Mesendoderm (in vitro differentiated cells): ENCODE data around the gene FLT3LG.

Source experiments
- DNase-seq: peaks from one replicate; pipeline ENCODE4 v3.0.0; 2013
- H2AK5ac ChIP-seq: 2 replicates; pipeline ENCODE4 v1.6.1; 2013; ENCODE audit warnings: low read length, inconsistent platforms
- H2BK120ac ChIP-seq: 2 replicates; pipeline ENCODE4 v1.6.1; 2013; ENCODE audit warnings: low read depth, mild to moderate bottlenecking, low read length, moderate library complexity, mixed read lengths
- H2BK15ac ChIP-seq: replicated peaks from 2 replicates; pipeline ENCODE4 v1.6.1; 2013; ENCODE audit warnings: low read depth, mild to moderate bottlenecking, moderate library complexity
- H2BK5ac ChIP-seq: 2 replicates; pipeline ENCODE4 v1.6.1; 2013; ENCODE audit warnings: low read length, inconsistent platforms
- H3K18ac ChIP-seq: 2 replicates; pipeline ENCODE4 v1.6.1; 2013; ENCODE audit warnings: mild to moderate bottlenecking, low read length, mixed read lengths
- H3K23ac ChIP-seq: one replicate; pipeline ENCODE4 v1.6.1; 2013; ENCODE audit warnings: low read length
- H3K27ac ChIP-seq: 2 replicates; pipeline ENCODE4 v1.5.1; 2013; ENCODE audit warnings: low read depth, mild to moderate bottlenecking, inconsistent platforms, low read length, moderate library complexity
- H3K27me3 ChIP-seq: 2 replicates; pipeline ENCODE4 v1.6.1; 2013; ENCODE audit warnings: low read length, control low read depth, mild to moderate bottlenecking, inconsistent platforms; ENCODE audit not compliant: insufficient read depth, poor library complexity
- H3K36me3 ChIP-seq: 2 replicates; pipeline ENCODE4 v1.6.1; 2013; ENCODE audit warnings: low read length, inconsistent platforms; ENCODE audit not compliant: control insufficient read depth, insufficient read depth
- H3K4ac ChIP-seq: one replicate; pipeline ENCODE4 v1.6.1; 2013; ENCODE audit warnings: low read depth, mild to moderate bottlenecking, low read length, moderate library complexity
- H3K4me1 ChIP-seq: 2 replicates; pipeline ENCODE4 v1.6.1; 2013; ENCODE audit warnings: low read depth, low read length, inconsistent platforms; ENCODE audit not compliant: control insufficient read depth
- H3K4me2 ChIP-seq: 2 replicates; pipeline ENCODE4 v1.6.1; 2013; ENCODE audit warnings: low read length
- H3K4me3 ChIP-seq: 2 replicates; pipeline ENCODE4 v1.5.1; 2013; ENCODE audit warnings: mild to moderate bottlenecking, low read length
- H3K56ac ChIP-seq: one replicate; pipeline ENCODE4 v1.6.1; 2013; ENCODE audit warnings: low read length
- H3K79me1 ChIP-seq: 2 replicates; pipeline ENCODE4 v1.6.1; 2013; ENCODE audit warnings: low read length, inconsistent platforms
- H3K79me2 ChIP-seq: 2 replicates; pipeline ENCODE4 v1.6.1; 2013; ENCODE audit warnings: mild to moderate bottlenecking, low read length; ENCODE audit not compliant: control insufficient read depth, insufficient read depth
- H3K9ac ChIP-seq: 2 replicates; pipeline ENCODE4 v1.6.1; 2013; ENCODE audit warnings: low read length, inconsistent platforms
- H4K5ac ChIP-seq: one replicate; pipeline ENCODE4 v1.6.1; 2013; ENCODE audit warnings: low read length
- H4K8ac ChIP-seq: one replicate; pipeline ENCODE4 v1.6.1; 2013; ENCODE audit warnings: low read depth, mild to moderate bottlenecking, control low read depth, low read length, moderate library complexity
- WGBS: extraction: QIAGEN DNeasy Blood & Tissue Kit; methylation state at CpG from one replicate; pipeline ENCODE4 v1.1.7; 2013; ENCODE audit warnings: low lambda C conversion rate, missing lambda C conversion rate; ENCODE audit not compliant: insufficient coverage; ENCODE audit errors: extremely low coverage; 5-methylcytosine and 5-hydroxymethylcytosine counted together

FLT3LG gene

DNA sequence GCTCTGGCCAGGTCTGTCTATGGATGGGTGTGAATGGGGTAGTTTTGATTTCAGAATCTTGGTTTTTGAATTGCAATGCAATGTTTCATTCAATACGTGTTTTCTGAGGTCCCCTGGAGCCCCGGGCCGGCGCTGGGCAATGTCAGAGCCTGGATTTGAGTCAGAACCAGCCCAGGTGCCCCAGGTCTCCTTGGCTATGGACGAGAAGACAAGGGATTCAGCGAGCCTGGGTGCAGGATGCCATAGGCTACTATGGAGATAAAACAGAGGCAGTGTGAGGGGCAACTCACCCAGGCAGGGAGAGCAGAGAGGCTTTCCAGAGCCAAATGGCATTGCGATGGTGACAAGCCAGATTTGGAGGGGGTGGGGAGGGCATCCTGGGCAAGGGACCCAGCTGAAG, 12.2 kb downstream of the FLT3LG start:
- peak overlapping the region; percentile 5 for H3K9ac ChIP-seq
- no peak overlapping the region for H3K4ac ChIP-seq
- peaks cover 34% of the 10 kb centered on the region for H3K79me2 ChIP-seq
- H3K4me2 ChIP-seq = no peak overlapping the region
- no peak overlapping the region for H3K18ac ChIP-seq
- H2BK120ac ChIP-seq = no peak overlapping the region
- no peak overlapping the region for H3K27ac ChIP-seq
- WGBS = no CpG with 5 or more reads among the region's 7 CpGs
- no peak overlapping the region for H3K23ac ChIP-seq
- H3K56ac ChIP-seq = peak overlapping the region; percentile 63
- peaks cover 2% of the 10 kb centered on the region for H3K4me1 ChIP-seq
- no peak overlapping the region for H2BK15ac ChIP-seq
- no peak overlapping the region for H3K4me3 ChIP-seq
- H3K36me3 ChIP-seq = peaks cover 20% of the 10 kb centered on the region
- no peak for DNase-seq
- H4K5ac ChIP-seq = no peak overlapping the region
- H3K27me3 ChIP-seq = no peaks in the 10 kb centered on the region
- H3K79me1 ChIP-seq = peaks cover 13% of the 10 kb centered on the region
- no peak overlapping the region for H2BK5ac ChIP-seq
- H2AK5ac ChIP-seq = no peak overlapping the region
- no peak overlapping the region for H4K8ac ChIP-seq

DNA sequence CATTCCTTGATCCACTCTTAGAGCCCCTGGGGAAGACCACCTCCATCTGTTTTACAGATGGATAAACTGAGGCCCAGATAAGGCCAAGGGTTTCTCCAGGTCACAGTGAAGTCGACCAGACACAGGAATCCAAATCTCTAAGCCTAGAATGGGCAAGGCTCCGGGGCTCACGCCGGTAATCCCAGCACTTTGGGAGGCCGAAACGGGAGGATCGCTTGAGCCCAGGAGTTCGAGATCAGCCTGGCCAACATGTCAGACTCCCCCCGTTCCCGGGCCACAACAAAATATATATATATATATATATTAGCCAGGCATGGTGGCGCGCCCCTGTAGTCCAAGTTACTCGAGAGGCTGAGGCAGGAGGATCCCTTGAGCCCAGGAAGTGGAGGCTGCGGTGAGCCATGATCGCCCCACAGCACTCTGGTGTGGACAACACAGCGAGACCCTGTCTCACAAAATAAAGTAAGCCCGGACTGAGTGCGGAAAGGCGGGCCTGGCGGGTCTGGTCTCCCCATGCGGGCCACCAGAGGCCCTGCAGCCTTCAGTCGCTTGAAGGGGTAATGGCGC, 12.8 kb downstream of the FLT3LG start:
- Histone ChIP-seq H3K4me1 (peaks cover 2% of the 10 kb centered on the region), H2BK5ac (no peak overlapping the region), H3K4ac (peak overlapping the region; percentile 87), H2BK15ac (no peak overlapping the region), H3K18ac (peak overlapping the region; percentile 18), H3K4me3 (no peak overlapping the region), H3K79me2 (peaks cover 34% of the 10 kb centered on the region), H3K36me3 (peaks cover 25% of the 10 kb centered on the region), H3K56ac (peak overlapping the region; percentile 85), H3K9ac (peak overlapping the region; percentile 48), H4K8ac (no peak overlapping the region), H2AK5ac (no peak overlapping the region), H3K27me3 (no peaks in the 10 kb centered on the region), H3K79me1 (peaks cover 13% of the 10 kb centered on the region), H3K27ac (no peak overlapping the region), H3K4me2 (no peak overlapping the region), H3K23ac (no peak overlapping the region), H4K5ac (no peak overlapping the region), H2BK120ac (no peak overlapping the region)
- WGBS = no CpG with 5 or more reads among the region's 23 CpGs
- no peak for DNase-seq

DNA sequence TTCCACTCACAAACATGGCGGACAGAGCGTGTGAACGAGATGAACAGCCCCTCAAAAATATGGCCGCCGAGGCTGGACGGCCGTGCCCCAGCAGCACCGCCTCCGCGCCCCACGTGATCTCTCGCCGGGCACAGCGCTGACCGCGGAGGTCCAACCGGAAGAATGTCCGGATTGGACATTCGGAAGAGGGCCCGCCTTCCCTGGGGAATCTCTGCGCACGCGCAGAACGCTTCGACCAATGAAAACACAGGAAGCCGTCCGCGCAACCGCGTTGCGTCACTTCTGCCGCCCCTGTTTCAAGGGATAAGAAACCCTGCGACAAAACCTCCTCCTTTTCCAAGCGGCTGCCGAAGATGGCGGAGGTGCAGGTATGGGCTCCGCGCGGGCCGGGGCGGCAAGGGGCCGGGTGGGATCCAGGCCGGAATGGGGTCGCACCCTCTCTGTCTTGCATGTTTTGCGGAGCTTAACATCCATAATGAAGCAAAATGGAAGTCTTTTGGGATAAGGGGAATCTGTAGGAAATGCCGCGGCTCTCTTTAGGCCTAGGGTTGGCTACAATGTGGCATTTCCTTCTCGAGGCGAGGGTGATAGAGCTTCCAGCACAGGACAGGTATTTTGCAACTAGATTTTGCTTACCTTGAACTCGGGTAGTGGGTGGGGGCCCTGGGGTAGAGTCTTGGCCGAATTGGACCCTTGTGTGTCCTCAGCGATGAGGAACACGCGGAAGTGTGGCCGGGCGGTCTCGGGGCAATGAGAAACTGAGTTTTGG, 13.4 kb downstream of the FLT3LG start, which contains the start of gene RPL13A:
RPL13A (plus strand) TSS at position 332 of the 769 bp plus-strand sequence; CDS start at position 354, 22 bp downstream.
- Histone ChIP-seq H3K56ac (peak within 1 kb of the TSS; percentile 99), H2BK5ac (peak within 1 kb of the TSS; percentile 44), H3K27me3 (no peaks in the 10 kb centered on the region), H3K23ac (peak within 1 kb of the TSS; percentile 90), H3K4me2 (peak within 1 kb of the TSS; percentile 69), H3K4me1 (peaks cover 2% of the 10 kb centered on the region), H3K36me3 (peaks cover 27% of the 10 kb centered on the region), H3K27ac (peak within 1 kb of the TSS; percentile 85), H3K4ac (peak within 1 kb of the TSS; percentile 91), H3K79me1 (peaks cover 13% of the 10 kb centered on the region), H3K79me2 (peaks cover 34% of the 10 kb centered on the region), H4K8ac (peak within 1 kb of the TSS; percentile 60), H2BK120ac (peak within 1 kb of the TSS; percentile 73), H3K9ac (peak within 1 kb of the TSS; percentile 100), H3K4me3 (peak within 1 kb of the TSS; percentile 85), H4K5ac (peak within 1 kb of the TSS; percentile 44), H2AK5ac (peak within 1 kb of the TSS; percentile 98), H2BK15ac (no peak within 1 kb of the TSS), H3K18ac (peak within 1 kb of the TSS; percentile 91)
- peak; percentile 100 for DNase-seq
- WGBS = no CpG with 5 or more reads among the region's 57 CpGs

DNA sequence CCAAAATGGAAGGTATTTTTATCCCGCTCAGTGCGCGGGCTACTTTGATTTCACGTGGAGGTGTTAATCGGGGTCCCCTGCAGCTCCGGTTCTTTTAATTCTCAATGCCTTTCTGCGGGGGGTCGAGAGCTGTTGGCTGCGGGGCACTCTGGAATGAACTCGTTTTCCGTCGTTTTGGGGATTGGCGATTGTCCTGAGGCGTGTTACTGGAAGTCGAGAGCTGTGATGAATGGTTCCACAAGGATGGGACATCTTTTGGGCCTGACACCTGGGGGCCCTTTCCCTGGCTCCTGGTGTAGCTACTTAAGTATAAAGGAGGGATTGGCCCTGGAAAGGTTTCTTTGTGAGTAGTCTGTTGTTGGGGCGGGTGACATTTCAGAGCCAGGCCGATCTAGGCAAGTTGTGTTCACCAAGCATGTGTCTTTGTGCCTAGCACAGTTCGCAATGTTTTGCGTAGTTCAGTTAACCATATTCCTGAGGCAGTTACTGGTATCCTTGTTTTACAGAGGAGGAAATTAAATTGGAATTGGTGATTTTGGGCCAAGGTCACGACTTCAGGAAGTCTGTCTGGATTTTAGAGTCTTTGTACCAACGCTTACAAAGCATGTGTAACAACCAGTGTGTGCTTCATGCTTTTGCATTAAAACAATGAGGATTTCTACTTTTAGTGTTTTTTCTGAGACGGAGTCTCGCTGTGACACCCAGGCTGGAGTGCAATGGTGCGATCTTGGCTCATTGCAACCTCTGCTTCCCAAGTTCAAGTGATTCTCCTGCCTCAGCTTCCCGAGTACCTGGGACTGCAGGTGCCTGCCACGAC, 14.2 kb downstream of the FLT3LG start:
- peak overlapping the region; percentile 44 for H2BK5ac ChIP-seq
- peak overlapping the region; percentile 91 for H3K4ac ChIP-seq
- peak overlapping the region; percentile 85 for H3K4me3 ChIP-seq
- peak; percentile 69 for DNase-seq
- H2BK120ac ChIP-seq = peak overlapping the region; percentile 73
- peak overlapping the region; percentile 85 for H3K27ac ChIP-seq
- H3K56ac ChIP-seq = peak overlapping the region; percentile 99
- H4K5ac ChIP-seq = peak overlapping the region; percentile 44
- H4K8ac ChIP-seq = peak overlapping the region; percentile 60
- peak overlapping the region; percentile 90 for H3K23ac ChIP-seq
- peaks cover 13% of the 10 kb centered on the region for H3K79me1 ChIP-seq
- peak overlapping the region; percentile 98 for H2AK5ac ChIP-seq
- H3K18ac ChIP-seq = peak overlapping the region; percentile 91
- no peak overlapping the region for H2BK15ac ChIP-seq
- H3K79me2 ChIP-seq = peaks cover 34% of the 10 kb centered on the region
- H3K4me1 ChIP-seq = peaks cover 2% of the 10 kb centered on the region
- peak overlapping the region; percentile 100 for H3K9ac ChIP-seq
- peak overlapping the region; percentile 95 for H3K4me2 ChIP-seq
- H3K27me3 ChIP-seq = no peaks in the 10 kb centered on the region
- H3K36me3 ChIP-seq = peaks cover 27% of the 10 kb centered on the region
- WGBS = no CpG with 5 or more reads among the region's 26 CpGs

DNA sequence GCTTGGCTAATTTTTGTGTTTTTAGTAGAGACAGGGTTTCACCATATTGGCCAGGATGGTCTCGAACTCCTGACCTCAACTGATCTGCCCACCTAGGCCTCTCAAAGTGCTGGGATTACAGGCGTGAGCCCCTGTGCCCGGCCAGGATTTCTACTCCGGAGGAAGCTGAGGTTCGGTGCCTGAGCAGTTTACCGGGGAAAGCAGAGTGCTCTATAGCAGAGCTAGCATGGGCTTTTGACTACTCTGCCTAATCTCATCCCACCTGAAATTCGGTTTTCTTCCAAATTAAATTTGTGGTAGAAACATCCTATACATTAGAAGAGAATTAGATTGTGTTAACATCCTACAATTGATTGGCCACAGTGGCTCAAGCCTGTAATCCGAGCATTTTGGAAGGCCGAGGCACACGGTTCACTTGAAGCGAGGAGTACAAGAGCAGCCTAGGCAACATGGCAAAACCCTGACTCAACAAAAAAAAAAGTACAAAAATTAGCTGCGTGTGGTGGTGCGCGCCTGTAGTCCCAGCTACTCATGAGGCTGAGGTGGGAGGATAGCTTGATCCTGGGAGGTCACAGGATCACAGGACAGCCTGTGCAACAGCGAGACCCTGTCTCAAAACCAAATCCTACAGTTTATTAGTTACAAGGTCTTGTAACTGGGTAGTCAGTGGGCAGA, 15.0 kb downstream of the FLT3LG start:
- no peak overlapping the region for H4K5ac ChIP-seq
- no peak overlapping the region for H2BK15ac ChIP-seq
- no CpG with 5 or more reads among the region's 15 CpGs for WGBS
- no peak overlapping the region for H3K23ac ChIP-seq
- no peak overlapping the region for H2AK5ac ChIP-seq
- peak overlapping the region; percentile 85 for H3K4me3 ChIP-seq
- H3K9ac ChIP-seq = peak overlapping the region; percentile 100
- H2BK120ac ChIP-seq = no peak overlapping the region
- peaks cover 13% of the 10 kb centered on the region for H3K79me1 ChIP-seq
- peaks cover 34% of the 10 kb centered on the region for H3K79me2 ChIP-seq
- H3K4ac ChIP-seq = peak overlapping the region; percentile 37
- no peak overlapping the region for H3K18ac ChIP-seq
- no peak overlapping the region for H2BK5ac ChIP-seq
- peaks cover 2% of the 10 kb centered on the region for H3K4me1 ChIP-seq
- no peak for DNase-seq
- peak overlapping the region; percentile 60 for H3K27ac ChIP-seq
- no peak overlapping the region for H4K8ac ChIP-seq
- peak overlapping the region; percentile 95 for H3K4me2 ChIP-seq
- H3K36me3 ChIP-seq = peaks cover 27% of the 10 kb centered on the region
- no peaks in the 10 kb centered on the region for H3K27me3 ChIP-seq
- H3K56ac ChIP-seq = peak overlapping the region; percentile 99
